Nephron progenitor cell (in vitro differentiated cells): ENCODE results near the gene CRIP3.

Experiments
- DNase-seq: peaks from one replicate; pipeline ENCODE4 v3.0.0; 2021
- H3K27ac Mint-ChIP-seq: 2 replicates; pipeline ENCODE4 v1.8.0; 2021; ENCODE audit warnings: mild to moderate bottlenecking, moderate library complexity, mixed read lengths
- H3K27me3 Mint-ChIP-seq: 2 replicates; pipeline ENCODE4 v1.8.0; 2021; ENCODE audit warnings: mild to moderate bottlenecking, low read depth, mixed read lengths; ENCODE audit not compliant: poor library complexity
- H3K36me3 Mint-ChIP-seq: 2 replicates; pipeline ENCODE4 v1.8.0; 2021; ENCODE audit warnings: low read depth, mixed read lengths
- H3K4me1 Mint-ChIP-seq: 2 replicates; pipeline ENCODE4 v1.8.0; 2021; ENCODE audit warnings: mixed read lengths
- H3K4me3 Mint-ChIP-seq: 2 replicates; pipeline ENCODE4 v1.8.0; 2021; ENCODE audit warnings: mild to moderate bottlenecking, moderate library complexity, mixed read lengths
- H3K9me3 Mint-ChIP-seq: 2 replicates; pipeline ENCODE4 v1.8.0; 2021; ENCODE audit warnings: mild to moderate bottlenecking, moderate library complexity, mixed read lengths
- TF ChIP-seq, protein P1 (sequence below): fragments of 200-600 bp; sonication (generic); IDR thresholded peaks from 2 replicates; pipeline ENCODE4 v1.5.0; 2021; ENCODE audit warnings: antibody characterized with exemption

The CRIP3 gene

DNA sequence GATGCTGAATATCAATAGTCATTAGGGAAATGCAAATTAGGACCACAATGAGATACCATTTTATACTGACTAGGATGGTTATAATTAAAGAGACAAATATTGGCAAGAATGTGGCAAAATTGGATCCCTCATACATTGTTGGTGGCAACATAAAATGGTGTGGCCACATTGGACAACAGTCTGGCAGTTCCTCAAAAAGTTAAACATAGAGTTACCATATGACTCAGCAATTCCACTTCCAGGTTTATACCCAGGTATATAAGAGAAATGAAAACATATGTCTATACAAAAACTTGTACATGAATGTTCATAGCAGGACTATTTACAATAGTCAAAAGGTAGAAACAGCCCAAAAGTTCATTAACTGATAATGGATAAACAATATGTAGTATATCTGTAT, 2.0 kb upstream of the CRIP3 start:
- DNase-seq: no peak
- Mint-ChIP-seq H3K27ac (no peak overlapping the region), H3K4me3 (no peak overlapping the region), H3K9me3 (no peaks in the 10 kb centered on the region), H3K4me1 (peaks cover 21% of the 10 kb centered on the region), H3K27me3 (peaks cover 27% of the 10 kb centered on the region), H3K36me3 (no peaks in the 10 kb centered on the region)
- TF ChIP-seq, protein P1, sequence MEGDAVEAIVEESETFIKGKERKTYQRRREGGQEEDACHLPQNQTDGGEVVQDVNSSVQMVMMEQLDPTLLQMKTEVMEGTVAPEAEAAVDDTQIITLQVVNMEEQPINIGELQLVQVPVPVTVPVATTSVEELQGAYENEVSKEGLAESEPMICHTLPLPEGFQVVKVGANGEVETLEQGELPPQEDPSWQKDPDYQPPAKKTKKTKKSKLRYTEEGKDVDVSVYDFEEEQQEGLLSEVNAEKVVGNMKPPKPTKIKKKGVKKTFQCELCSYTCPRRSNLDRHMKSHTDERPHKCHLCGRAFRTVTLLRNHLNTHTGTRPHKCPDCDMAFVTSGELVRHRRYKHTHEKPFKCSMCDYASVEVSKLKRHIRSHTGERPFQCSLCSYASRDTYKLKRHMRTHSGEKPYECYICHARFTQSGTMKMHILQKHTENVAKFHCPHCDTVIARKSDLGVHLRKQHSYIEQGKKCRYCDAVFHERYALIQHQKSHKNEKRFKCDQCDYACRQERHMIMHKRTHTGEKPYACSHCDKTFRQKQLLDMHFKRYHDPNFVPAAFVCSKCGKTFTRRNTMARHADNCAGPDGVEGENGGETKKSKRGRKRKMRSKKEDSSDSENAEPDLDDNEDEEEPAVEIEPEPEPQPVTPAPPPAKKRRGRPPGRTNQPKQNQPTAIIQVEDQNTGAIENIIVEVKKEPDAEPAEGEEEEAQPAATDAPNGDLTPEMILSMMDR: no peak

DNA sequence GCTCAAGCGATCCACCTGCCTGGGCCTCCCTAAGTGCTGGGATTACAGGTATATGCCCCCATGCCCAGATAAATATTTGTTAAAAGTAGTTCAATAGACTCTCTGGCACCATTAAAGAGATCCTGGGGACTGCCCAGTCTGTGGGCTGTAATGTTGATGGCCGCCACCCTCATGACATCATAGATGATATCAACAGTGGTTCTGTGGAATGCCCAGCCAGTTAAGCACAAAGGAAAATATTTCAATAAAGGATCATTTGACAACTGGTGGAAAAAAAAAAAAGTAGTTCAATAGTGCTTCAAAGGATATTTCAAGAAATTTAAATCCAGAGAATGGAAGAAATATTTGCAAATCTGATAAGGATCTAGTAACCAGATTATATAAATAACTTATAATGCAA, 1.5 kb upstream of the CRIP3 start:
- no peak for DNase-seq
- no peak overlapping the region for H3K27ac Mint-ChIP-seq
- peaks cover 22% of the 10 kb centered on the region for H3K27me3 Mint-ChIP-seq
- TF ChIP-seq, protein P1: no peak
- peaks cover 21% of the 10 kb centered on the region for H3K4me1 Mint-ChIP-seq
- H3K4me3 Mint-ChIP-seq: no peak overlapping the region
- no peaks in the 10 kb centered on the region for H3K36me3 Mint-ChIP-seq
- H3K9me3 Mint-ChIP-seq: no peaks in the 10 kb centered on the region

DNA sequence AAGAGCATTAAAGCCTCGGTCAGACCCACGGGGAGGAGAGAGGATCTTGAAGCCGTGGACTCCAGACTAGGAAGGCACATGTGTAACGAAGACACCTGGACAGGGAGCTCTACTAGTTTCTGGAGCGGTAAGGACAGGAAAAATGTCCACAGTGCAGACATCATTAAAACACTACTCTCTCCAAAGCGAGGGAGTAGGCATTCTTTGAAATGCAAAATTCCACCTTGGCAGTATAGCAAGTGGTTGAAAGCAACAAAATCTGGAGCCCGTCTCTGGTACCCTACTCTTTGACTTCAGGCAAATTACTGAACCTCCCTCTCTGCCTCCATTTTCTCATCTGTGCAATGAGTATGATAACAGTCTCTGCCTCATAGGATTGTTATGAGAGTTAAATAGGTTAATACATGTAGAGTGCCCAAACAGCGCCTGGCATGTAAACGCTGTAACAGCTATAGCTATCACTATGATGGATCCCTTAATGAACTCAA, 408 bp upstream of the CRIP3 start:
- TF ChIP-seq, protein P1: no peak
- Mint-ChIP-seq H3K4me1 (peaks cover 21% of the 10 kb centered on the region), H3K27me3 (peaks cover 18% of the 10 kb centered on the region), H3K4me3 (peak overlapping the region; percentile 77), H3K9me3 (no peaks in the 10 kb centered on the region), H3K27ac (no peak overlapping the region), H3K36me3 (no peaks in the 10 kb centered on the region)
- no peak for DNase-seq

DNA sequence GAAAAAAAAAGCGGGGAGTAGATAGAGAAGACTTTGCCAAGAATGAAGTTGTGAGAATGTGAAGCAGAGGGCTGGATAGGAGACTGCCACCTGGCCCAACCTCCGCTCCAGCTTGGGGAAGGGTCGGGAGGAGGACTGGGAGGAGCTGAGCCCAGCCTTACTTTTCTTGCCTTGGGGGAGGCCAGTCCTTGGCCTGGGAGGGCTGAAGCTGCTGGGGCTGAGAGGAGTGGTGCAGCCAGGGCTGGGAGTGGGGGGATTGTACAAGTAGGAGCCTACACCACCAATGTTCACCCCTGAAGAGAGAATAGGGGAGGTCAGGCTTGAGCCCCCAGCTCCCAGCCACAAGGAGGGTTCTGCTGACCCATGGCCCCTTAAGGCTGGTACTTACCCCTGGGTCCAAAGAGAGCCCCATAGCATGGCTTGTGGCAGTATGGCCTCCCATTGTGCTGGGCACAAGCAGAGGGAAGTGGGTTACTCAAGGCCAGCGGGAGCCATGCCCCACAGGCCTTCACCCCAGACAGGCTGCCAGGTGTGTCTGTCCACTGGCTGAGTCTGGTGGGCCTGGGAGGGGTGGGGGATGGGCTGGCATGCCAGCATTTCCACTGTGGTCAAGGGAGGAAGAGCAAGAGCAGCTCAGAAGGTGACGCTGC, 1.1 kb downstream of the CRIP3 start:
- no peak for DNase-seq
- peak overlapping the region; percentile 55 for H3K4me3 Mint-ChIP-seq
- H3K9me3 Mint-ChIP-seq: no peaks in the 10 kb centered on the region
- H3K4me1 Mint-ChIP-seq: peaks cover 21% of the 10 kb centered on the region
- TF ChIP-seq, protein P1: no peak
- H3K36me3 Mint-ChIP-seq: no peaks in the 10 kb centered on the region
- H3K27ac Mint-ChIP-seq: no peak overlapping the region
- H3K27me3 Mint-ChIP-seq: peaks cover 18% of the 10 kb centered on the region

DNA sequence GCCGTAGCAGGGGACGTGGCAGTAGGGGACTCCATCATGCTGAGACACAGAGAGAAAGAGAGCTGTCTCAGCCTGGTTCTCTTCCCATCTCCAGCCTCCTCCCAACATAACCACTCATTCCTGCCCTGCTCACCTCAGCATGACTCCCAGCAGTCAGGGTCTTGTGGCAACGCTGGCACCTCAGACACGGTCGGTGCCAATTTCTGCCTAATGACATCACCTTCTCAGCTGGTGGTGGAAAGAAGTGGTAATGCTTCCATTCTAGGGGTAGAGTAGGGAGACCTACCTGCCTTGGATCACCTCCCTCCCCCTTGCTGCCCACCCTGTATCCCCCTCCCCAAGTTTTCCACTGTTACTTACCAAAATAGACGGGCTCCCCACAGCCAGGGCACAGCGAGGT, 2.5 kb downstream of the CRIP3 start:
- peaks cover 14% of the 10 kb centered on the region for H3K27me3 Mint-ChIP-seq
- no peaks in the 10 kb centered on the region for H3K9me3 Mint-ChIP-seq
- H3K36me3 Mint-ChIP-seq: no peaks in the 10 kb centered on the region
- DNase-seq: no peak
- no peak overlapping the region for H3K27ac Mint-ChIP-seq
- TF ChIP-seq, protein P1: no peak
- H3K4me1 Mint-ChIP-seq: peaks cover 25% of the 10 kb centered on the region
- H3K4me3 Mint-ChIP-seq: no peak overlapping the region

DNA sequence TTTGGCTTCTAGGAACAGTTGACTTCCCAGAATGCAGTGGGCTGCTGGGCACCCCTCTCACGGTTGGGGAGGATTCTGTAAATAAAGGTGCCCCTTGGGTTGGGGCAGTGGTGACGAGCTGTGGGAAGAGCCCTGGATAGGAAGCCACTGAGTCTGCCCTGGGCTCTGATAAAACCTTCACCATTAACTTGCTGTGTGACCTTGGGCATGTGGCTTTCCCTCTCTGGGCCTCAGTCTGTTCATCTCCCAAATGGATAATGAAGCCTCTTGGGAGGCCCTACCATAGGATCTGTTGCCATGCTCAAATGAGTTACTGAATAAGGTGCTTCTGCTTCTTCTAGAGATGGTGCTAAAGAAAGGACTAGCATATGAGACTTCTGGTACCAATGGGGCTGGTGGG, 3.7 kb downstream of the CRIP3 start:
- Mint-ChIP-seq H3K9me3 (no peaks in the 10 kb centered on the region), H3K4me3 (no peak overlapping the region), H3K27me3 (peaks cover 13% of the 10 kb centered on the region), H3K36me3 (no peaks in the 10 kb centered on the region), H3K27ac (no peak overlapping the region), H3K4me1 (peaks cover 29% of the 10 kb centered on the region)
- DNase-seq: no peak
- TF ChIP-seq, protein P1: no peak
